ENCODE results near the gene CLPTM1. TPM values are rescaled to one million over a fixed set of nuclear protein-coding genes. Genes with fewer than 3 reads are reported as not detected.

CLPTM1 gene
- polyA plus RNA-seq, 1 donor from 2014 or later, result 15.3 TPM

DNA sequence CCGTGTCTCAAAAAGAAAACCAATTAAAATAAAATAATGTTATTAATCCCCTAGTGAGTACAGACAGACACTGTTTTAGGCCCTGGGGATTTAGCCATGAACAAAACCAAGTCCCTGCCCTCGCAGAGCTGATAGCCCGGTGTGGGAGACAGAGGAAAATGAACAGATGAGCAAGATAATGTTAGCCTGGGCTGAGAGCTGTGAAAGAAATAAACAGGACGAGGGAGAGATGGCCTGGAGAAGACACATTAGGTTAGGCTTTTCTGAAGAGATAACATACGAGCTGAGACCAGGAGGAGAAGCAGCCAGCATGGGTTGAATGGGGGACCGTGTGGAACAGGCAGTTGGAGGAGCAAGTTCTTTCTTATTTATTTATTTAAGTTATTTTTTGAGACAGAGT, 55.1 kb downstream of the CLPTM1 start:
- no peak overlapping the region for H3K4me2 ChIP-seq (ENCODE audit: low read length)

DNA sequence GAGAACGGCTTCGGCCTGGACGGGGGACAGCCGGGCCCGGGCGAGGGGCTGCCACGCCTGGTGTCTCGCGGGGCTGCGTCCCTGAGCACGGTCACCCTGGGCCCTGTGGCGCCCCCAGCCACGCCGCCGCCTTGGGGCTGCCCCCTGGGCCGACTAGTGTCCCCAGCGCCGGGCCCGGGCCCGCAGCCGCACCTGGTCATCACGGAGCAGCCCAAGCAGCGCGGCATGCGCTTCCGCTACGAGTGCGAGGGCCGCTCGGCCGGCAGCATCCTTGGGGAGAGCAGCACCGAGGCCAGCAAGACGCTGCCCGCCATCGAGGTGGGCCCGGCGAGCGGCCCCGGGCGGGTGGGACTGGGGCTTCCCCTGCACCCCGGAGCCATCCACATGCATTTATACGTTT, 56.8 kb downstream of the CLPTM1 start:
- H3K27me3 ChIP-seq (ENCODE audit: insufficient read depth, low read depth, low read length), result no peaks in the 10 kb centered on the region
- H3K9me3 ChIP-seq (ENCODE audit: low read length), result no peaks in the 10 kb centered on the region
- no peak overlapping the region for H2AFZ ChIP-seq (ENCODE audit: low read depth, low read length)
- no peak overlapping the region for H3K4me3 ChIP-seq (ENCODE audit: low read length)
- H3K9me2 ChIP-seq (ENCODE audit: insufficient read depth, low read length), result no peaks in the 10 kb centered on the region
- no peak for TF ChIP-seq TAF1 (IDR thresholded peaks at IDR 0.05; ENCODE audit: low read depth)
- H3K9ac ChIP-seq (ENCODE audit: low read length), result no peak overlapping the region
- no peaks in the 10 kb centered on the region for H3K36me3 ChIP-seq (ENCODE audit: insufficient read depth, low read length)
- no peaks in the 10 kb centered on the region for H3K79me2 ChIP-seq (replicated peaks; ENCODE audit: insufficient read depth, low read length)
- no peak overlapping the region for H3K27ac ChIP-seq (ENCODE audit: low read length)
- no peak overlapping the region for H3K4me2 ChIP-seq (ENCODE audit: low read length)
- H4K20me1 ChIP-seq (ENCODE audit: insufficient read depth), result no peaks in the 10 kb centered on the region
- H3F3A ChIP-seq (ENCODE audit: insufficient read depth, low read length, poor library complexity, severe bottlenecking), result no peaks in the 10 kb centered on the region

More for the DNA sequence above, 55.1 kb downstream of the CLPTM1 start:
- Histone ChIP-seq H3K27ac (ENCODE audit: low read length) (no peak overlapping the region), H3F3A (ENCODE audit: insufficient read depth, low read length, poor library complexity, severe bottlenecking) (no peaks in the 10 kb centered on the region), H2AFZ (ENCODE audit: low read depth, low read length) (no peak overlapping the region), H3K79me2 (replicated peaks; ENCODE audit: insufficient read depth, low read length) (no peaks in the 10 kb centered on the region), H3K4me3 (ENCODE audit: low read length) (no peak overlapping the region), H3K9me3 (ENCODE audit: low read length) (no peaks in the 10 kb centered on the region), H3K9me2 (ENCODE audit: insufficient read depth, low read length) (no peaks in the 10 kb centered on the region), H3K27me3 (ENCODE audit: insufficient read depth, low read depth, low read length) (no peaks in the 10 kb centered on the region), H3K9ac (ENCODE audit: low read length) (no peak overlapping the region), H4K20me1 (ENCODE audit: insufficient read depth) (no peaks in the 10 kb centered on the region), H3K36me3 (ENCODE audit: insufficient read depth, low read length) (no peaks in the 10 kb centered on the region)
- TF ChIP-seq, protein P1, sequence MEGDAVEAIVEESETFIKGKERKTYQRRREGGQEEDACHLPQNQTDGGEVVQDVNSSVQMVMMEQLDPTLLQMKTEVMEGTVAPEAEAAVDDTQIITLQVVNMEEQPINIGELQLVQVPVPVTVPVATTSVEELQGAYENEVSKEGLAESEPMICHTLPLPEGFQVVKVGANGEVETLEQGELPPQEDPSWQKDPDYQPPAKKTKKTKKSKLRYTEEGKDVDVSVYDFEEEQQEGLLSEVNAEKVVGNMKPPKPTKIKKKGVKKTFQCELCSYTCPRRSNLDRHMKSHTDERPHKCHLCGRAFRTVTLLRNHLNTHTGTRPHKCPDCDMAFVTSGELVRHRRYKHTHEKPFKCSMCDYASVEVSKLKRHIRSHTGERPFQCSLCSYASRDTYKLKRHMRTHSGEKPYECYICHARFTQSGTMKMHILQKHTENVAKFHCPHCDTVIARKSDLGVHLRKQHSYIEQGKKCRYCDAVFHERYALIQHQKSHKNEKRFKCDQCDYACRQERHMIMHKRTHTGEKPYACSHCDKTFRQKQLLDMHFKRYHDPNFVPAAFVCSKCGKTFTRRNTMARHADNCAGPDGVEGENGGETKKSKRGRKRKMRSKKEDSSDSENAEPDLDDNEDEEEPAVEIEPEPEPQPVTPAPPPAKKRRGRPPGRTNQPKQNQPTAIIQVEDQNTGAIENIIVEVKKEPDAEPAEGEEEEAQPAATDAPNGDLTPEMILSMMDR (IDR thresholded peaks at IDR 0.05; ENCODE audit: poor library complexity, severe bottlenecking), result no peak
- no peak for TF ChIP-seq POLR2AphosphoS5 (IDR thresholded peaks at IDR 0.05)
- no peak for TF ChIP-seq EZH2 (IDR thresholded peaks at IDR 0.05; ENCODE audit: borderline replicate concordance, insufficient read depth, low read length, poor library complexity, severe bottlenecking)
- no peak for TF ChIP-seq RAD21 (conservative IDR thresholded peaks at IDR 0.05)
- no peak for TF ChIP-seq SMC3 (conservative IDR thresholded peaks at IDR 0.05; ENCODE audit: poor library complexity)

DNA sequence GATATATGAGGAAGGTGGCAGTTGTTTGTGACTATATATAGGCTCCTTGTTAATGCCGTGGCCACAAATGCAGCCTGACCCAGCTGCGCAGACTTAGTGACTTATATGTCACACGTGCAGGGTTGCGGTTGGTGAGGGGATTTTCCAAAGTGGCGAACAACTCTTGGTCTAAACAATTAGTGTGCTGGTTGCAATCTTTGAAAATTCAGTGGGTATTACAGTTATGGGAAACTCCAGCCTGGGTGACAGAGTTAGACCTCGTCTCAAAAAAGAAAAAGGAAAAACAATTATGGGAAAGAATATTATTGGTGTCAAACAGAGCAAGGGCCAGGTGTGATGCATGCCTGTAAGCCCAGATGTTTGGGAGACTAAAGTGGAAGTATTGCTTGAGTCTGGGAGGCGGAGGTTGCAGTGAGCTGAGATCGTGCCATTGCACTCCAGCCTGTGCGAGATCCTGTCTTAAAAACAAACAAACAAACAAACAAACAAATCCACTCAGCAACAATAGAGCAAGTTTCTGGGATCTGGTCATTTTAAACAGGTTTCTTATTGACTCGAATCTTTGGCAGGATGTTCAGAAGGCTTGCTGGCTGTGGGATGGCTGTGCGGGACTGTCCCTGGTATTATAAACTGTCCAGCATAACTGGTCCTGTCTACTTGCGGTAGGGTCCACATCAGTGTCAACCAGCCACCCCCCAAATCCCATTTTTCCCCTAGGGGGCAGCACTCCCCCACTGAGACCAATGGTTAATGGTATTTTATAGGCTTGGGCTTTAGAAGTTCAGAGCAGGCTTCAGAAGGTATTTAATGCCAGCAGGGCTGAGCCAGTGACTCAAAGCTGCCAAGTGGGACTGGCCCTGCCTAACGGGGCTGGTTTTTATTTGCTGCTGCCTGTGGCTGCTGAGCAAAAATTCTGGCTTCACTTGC, 61.5 kb downstream of the CLPTM1 start:
- H3K79me2 ChIP-seq (replicated peaks; ENCODE audit: insufficient read depth, low read length), result no peaks in the 10 kb centered on the region
- no peaks in the 10 kb centered on the region for H3K9me3 ChIP-seq (ENCODE audit: low read length)
- no peak overlapping the region for H3K9ac ChIP-seq (ENCODE audit: low read length)
- H3K4me2 ChIP-seq (ENCODE audit: low read length), result no peak overlapping the region
- no peak overlapping the region for H2AFZ ChIP-seq (ENCODE audit: low read depth, low read length)
- no peak overlapping the region for H3K4me3 ChIP-seq (ENCODE audit: low read length)
- no peak overlapping the region for H3K27ac ChIP-seq (ENCODE audit: low read length)
- no peaks in the 10 kb centered on the region for H3K36me3 ChIP-seq (ENCODE audit: insufficient read depth, low read length)
- no peaks in the 10 kb centered on the region for H3F3A ChIP-seq (ENCODE audit: insufficient read depth, low read length, poor library complexity, severe bottlenecking)
- H3K9me2 ChIP-seq (ENCODE audit: insufficient read depth, low read length), result no peaks in the 10 kb centered on the region
- H3K27me3 ChIP-seq (ENCODE audit: insufficient read depth, low read depth, low read length), result no peaks in the 10 kb centered on the region
- TF ChIP-seq EP300 (conservative IDR thresholded peaks at IDR 0.05; ENCODE audit: poor library complexity, severe bottlenecking) (no peak), RAD21 (conservative IDR thresholded peaks at IDR 0.05) (peak; percentile 56), EZH2 (IDR thresholded peaks at IDR 0.05; ENCODE audit: borderline replicate concordance, insufficient read depth, low read length, poor library complexity, severe bottlenecking) (no peak), POLR2AphosphoS5 (IDR thresholded peaks at IDR 0.05) (no peak), TAF1 (IDR thresholded peaks at IDR 0.05; ENCODE audit: low read depth) (no peak), SMC3 (conservative IDR thresholded peaks at IDR 0.05; ENCODE audit: poor library complexity) (no peak), MXI1 (conservative IDR thresholded peaks at IDR 0.05; ENCODE audit: poor library complexity, severe bottlenecking) (no peak)
- TF ChIP-seq, protein P1 (IDR thresholded peaks at IDR 0.05; ENCODE audit: poor library complexity, severe bottlenecking), result peak; percentile 55
- TF ChIP-seq, protein P2, sequence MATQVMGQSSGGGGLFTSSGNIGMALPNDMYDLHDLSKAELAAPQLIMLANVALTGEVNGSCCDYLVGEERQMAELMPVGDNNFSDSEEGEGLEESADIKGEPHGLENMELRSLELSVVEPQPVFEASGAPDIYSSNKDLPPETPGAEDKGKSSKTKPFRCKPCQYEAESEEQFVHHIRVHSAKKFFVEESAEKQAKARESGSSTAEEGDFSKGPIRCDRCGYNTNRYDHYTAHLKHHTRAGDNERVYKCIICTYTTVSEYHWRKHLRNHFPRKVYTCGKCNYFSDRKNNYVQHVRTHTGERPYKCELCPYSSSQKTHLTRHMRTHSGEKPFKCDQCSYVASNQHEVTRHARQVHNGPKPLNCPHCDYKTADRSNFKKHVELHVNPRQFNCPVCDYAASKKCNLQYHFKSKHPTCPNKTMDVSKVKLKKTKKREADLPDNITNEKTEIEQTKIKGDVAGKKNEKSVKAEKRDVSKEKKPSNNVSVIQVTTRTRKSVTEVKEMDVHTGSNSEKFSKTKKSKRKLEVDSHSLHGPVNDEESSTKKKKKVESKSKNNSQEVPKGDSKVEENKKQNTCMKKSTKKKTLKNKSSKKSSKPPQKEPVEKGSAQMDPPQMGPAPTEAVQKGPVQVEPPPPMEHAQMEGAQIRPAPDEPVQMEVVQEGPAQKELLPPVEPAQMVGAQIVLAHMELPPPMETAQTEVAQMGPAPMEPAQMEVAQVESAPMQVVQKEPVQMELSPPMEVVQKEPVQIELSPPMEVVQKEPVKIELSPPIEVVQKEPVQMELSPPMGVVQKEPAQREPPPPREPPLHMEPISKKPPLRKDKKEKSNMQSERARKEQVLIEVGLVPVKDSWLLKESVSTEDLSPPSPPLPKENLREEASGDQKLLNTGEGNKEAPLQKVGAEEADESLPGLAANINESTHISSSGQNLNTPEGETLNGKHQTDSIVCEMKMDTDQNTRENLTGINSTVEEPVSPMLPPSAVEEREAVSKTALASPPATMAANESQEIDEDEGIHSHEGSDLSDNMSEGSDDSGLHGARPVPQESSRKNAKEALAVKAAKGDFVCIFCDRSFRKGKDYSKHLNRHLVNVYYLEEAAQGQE (IDR thresholded peaks at IDR 0.05; ENCODE audit: borderline replicate concordance), result no peak
- H4K20me1 ChIP-seq (ENCODE audit: insufficient read depth), result no peaks in the 10 kb centered on the region
